Measurements from ENCODE around the gene PYDC1. TPM values are rescaled to one million over a fixed set of nuclear protein-coding genes. Genes with fewer than 3 reads are reported as not detected.
"Not testable (repeated sequence)": the region's sequence is repeated elsewhere in the genome, so short reads cannot be mapped to it uniquely, and the experiment has no call there.

The PYDC1 gene
- not detected in 2 replicates for total RNA-seq (2014; rRNA removed; shearing (Covaris generic))

DNA sequence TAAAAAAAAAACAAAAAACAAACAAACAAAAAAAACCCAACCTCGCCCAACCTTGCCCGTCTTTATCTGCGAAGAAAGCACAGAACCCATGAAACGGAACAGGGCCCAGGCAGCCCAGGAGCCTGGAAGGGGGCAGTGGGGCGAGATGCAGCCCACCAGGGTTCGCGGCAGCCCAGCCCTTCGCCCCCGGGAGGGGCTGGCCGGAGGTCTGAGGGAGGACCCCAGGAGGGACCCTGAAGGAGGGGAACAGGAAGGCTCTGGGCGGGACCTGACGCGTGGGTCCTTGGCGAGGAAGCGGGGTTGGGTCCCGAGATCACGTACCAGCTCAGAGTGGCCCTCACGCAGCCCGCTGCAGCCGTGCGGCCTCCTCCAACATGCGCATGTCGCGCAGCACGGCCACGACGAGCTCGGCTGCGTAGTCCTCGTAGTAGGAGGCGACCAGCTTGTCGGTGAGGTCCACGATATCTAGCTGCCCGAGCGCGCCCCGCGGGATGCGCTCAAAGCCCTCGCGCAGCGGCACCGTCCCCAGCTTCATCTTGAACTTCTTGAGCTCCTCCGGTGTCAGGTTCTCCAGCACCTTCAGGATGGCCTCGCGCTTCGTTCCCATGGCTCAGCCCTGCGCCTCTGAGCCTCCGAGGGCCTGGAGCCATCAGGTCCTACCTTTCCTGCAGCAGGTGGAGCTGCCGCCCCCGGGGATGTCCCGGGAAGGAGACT is at the start of gene PYDC1:
Gene PYDC1, minus strand, starts transcription at position 714 of the 714 bp plus-strand sequence. Its CDS starts 107 bp downstream, at position 607.
- Histone ChIP-seq H3K4me3 (peak within 1 kb of the TSS; percentile 79; the same call in 1 of the 2 replicates), H3K4me1 (peaks cover 12% of the 10 kb centered on the region), H3K27me3 (no peaks in the 10 kb centered on the region), H3K27ac (no peak within 1 kb of the TSS; the same call in 1 of the 2 replicates), H3K9me3 (replicated peaks) (no peaks in the 10 kb centered on the region), H3K36me3 (peaks cover 28% of the 10 kb centered on the region)
- no peak for DNase-seq

- Histone ChIP-seq H3K4me1 (no peaks in the 10 kb centered on the region), H3K27ac (no peak overlapping the region), H3K9me3 (replicated peaks) (no peaks in the 10 kb centered on the region), H3K27me3 (0 out of 2 replicates have a peak, but pooled peaks cover 3% of the 10 kb centered on the region), H3K36me3 (no peaks in the 10 kb centered on the region), H3K4me3 (no peak overlapping the region)
- DNase-seq = no peak
These were observed 48.7 kb upstream of the PYDC1 start for GRCh38 chr16:31265329-31266245.

DNA sequence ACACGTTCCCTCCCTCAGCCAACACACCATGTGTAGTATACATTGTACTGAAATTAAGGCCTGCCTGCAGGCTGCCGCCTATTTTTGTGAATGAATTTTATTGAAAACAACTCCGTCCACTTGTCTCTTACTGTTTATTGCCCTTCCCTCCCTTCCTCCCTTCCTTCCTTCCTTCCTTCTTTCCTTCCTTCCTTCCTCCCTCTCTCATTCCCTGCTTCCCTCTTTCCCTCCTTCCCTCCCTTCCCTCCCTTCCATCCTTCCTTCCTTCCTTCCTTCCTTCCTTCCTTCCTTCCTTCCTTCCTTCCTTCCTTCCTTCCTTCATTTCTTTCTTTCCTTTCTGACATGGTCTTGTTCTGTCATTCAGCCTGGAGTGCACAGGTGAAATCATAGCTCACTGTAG is 45.1 kb upstream of the PYDC1 start:
- H3K36me3 ChIP-seq = no peaks in the 10 kb centered on the region
- H3K4me1 ChIP-seq = no peaks in the 10 kb centered on the region
- DNase-seq = no peak
- no peak overlapping the region for H3K4me3 ChIP-seq
- 0 out of 2 replicates have a peak, but pooled peaks cover 7% of the 10 kb centered on the region for H3K27me3 ChIP-seq
- no peak overlapping the region for H3K27ac ChIP-seq
- no peaks in the 10 kb centered on the region for H3K9me3 ChIP-seq (replicated peaks)

- Histone ChIP-seq H3K36me3 (no peaks in the 10 kb centered on the region), H3K4me1 (no peaks in the 10 kb centered on the region), H3K27me3 (0 out of 2 replicates have a peak, but pooled peaks cover 7% of the 10 kb centered on the region), H3K9me3 (replicated peaks) (no peaks in the 10 kb centered on the region), H3K27ac (no peak overlapping the region), H3K4me3 (no peak overlapping the region)
- no peak for DNase-seq
These were observed 43.4 kb upstream of the PYDC1 start for GRCh38 chr16:31260136-31260931.

GRCh38 chr16:31258366-31258765 is 41.4 kb upstream of the PYDC1 start:
- no peaks in the 10 kb centered on the region for H3K4me1 ChIP-seq
- H3K4me3 ChIP-seq = no peak overlapping the region
- H3K27ac ChIP-seq = no peak overlapping the region
- no peaks in the 10 kb centered on the region for H3K36me3 ChIP-seq
- 0 out of 2 replicates have a peak, but pooled peaks cover 7% of the 10 kb centered on the region for H3K27me3 ChIP-seq
- no peaks in the 10 kb centered on the region for H3K9me3 ChIP-seq (replicated peaks)
- DNase-seq = no peak

DNA sequence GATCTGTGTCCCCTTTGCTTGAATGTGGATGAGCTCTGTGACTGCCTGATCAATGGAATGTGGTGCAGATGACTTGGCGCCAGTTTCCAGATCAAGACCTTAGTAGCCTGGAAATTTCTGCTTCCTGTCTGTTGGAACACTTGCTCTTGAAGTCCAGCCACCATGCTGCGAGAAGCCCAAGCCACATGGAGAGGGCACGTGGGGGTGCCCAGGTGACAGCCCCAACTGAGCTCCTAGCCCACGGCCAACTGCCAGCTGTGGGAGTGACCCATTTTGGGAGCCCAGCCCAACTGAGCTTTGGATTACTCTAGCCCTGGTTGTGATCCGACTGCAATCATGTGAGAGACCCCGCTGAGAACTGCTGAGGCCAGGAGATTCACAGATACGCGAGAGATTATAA is 39.5 kb upstream of the PYDC1 start:
- H3K4me1 ChIP-seq = no peaks in the 10 kb centered on the region
- H3K27ac ChIP-seq = no peak overlapping the region
- H3K36me3 ChIP-seq = no peaks in the 10 kb centered on the region
- H3K27me3 ChIP-seq = 0 out of 2 replicates have a peak, but pooled peaks cover 7% of the 10 kb centered on the region
- H3K9me3 ChIP-seq (replicated peaks) = no peaks in the 10 kb centered on the region
- no peak for DNase-seq
- H3K4me3 ChIP-seq = no peak overlapping the region

DNA sequence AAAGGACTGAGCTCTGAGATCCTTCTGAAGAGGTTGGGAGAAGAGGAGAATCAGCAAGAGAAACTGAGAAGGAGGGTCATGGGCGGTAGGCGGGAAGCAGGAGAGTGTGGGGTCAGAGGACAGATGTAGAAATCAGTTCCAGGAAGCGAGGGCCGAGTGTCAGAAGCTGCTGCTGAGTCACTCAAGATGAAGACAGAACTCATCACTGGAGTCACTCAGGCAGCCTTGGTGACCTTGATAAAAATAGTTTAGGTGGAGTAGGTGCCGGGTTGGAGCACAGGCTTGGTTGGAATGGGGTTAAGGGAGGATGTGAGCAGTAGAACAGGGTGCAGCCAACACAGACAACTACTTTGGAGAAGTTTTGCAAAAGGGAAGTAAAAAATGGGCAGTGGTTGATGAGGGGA is 36.7 kb upstream of the PYDC1 start:
- Histone ChIP-seq H3K27ac (no peak overlapping the region), H3K27me3 (no peaks in the 10 kb centered on the region), H3K9me3 (replicated peaks) (no peaks in the 10 kb centered on the region), H3K4me1 (no peaks in the 10 kb centered on the region), H3K4me3 (no peak overlapping the region), H3K36me3 (no peaks in the 10 kb centered on the region)
- no peak for DNase-seq

DNA sequence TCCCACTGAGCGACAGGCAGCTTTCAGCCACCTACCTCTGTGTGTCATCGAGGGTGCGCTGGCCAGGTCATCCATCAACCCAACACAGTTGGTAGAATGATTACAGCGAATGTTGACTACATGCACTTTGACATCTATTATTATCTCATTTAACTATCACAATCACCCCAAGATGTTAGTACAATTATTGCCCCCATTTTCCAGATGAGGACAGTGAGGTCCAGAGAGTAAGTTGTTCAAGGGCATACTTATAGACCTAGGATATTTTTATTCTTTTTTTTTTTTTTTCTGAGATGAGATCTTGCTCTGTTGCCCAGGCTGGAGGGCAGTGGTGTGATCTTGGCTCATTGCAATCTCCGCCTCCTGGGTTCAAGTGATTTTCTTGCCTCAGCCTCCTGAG is 34.5 kb upstream of the PYDC1 start:
- DNase-seq = no peak
- H3K36me3 ChIP-seq = no peaks in the 10 kb centered on the region
- no peak overlapping the region for H3K27ac ChIP-seq
- no peaks in the 10 kb centered on the region for H3K9me3 ChIP-seq (replicated peaks)
- no peak overlapping the region for H3K4me3 ChIP-seq
- H3K4me1 ChIP-seq = no peaks in the 10 kb centered on the region
- H3K27me3 ChIP-seq = no peaks in the 10 kb centered on the region

DNA sequence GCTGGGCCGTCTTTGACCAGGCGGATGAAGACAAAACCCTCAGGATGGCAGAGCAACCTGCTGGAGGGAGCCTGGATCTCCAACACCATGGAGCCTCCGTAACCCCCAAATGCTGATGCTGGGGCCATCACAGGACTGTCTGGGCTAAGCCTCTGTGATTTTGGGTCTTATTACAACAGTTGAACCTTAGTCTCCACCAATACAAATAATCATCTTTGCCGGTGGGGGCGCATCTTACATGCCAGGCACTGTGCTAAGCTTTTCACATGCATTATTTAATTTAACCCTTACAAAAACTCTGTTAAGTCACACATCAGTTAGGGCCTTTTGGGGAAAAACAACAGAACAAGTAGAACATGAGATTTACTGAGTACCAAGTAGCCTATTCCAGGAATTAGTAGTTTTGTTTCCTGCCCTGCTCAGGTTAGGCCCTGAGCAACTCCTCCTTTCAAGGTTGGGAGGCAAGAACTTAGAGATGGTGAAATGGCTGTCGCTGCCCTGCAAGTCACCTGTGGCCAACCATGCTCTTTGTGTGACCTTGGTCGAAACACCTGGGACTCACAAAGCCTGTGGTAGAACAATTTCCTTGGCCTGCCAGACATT is 33.9 kb upstream of the PYDC1 start:
- no peaks in the 10 kb centered on the region for H3K4me1 ChIP-seq
- no peaks in the 10 kb centered on the region for H3K27me3 ChIP-seq
- DNase-seq = no peak
- H3K4me3 ChIP-seq = no peak overlapping the region
- no peaks in the 10 kb centered on the region for H3K36me3 ChIP-seq
- no peak overlapping the region for H3K27ac ChIP-seq
- no peaks in the 10 kb centered on the region for H3K9me3 ChIP-seq (replicated peaks)

- no peak for DNase-seq
- H3K4me1 ChIP-seq = no peaks in the 10 kb centered on the region
- no peak overlapping the region for H3K4me3 ChIP-seq
- H3K27ac ChIP-seq = no peak overlapping the region
- H3K27me3 ChIP-seq = no peaks in the 10 kb centered on the region
- no peaks in the 10 kb centered on the region for H3K36me3 ChIP-seq
- H3K9me3 ChIP-seq (replicated peaks) = no peaks in the 10 kb centered on the region
These were observed 31.4 kb upstream of the PYDC1 start for GRCh38 chr16:31248344-31248743.

- Histone ChIP-seq H3K27me3 (no peaks in the 10 kb centered on the region), H3K36me3 (no peaks in the 10 kb centered on the region), H3K9me3 (replicated peaks) (no peaks in the 10 kb centered on the region), H3K4me3 (no peak overlapping the region), H3K4me1 (0 out of 2 replicates have a peak, but pooled peaks cover 4% of the 10 kb centered on the region), H3K27ac (no peak overlapping the region)
- no peak for DNase-seq
These were observed 29.4 kb upstream of the PYDC1 start for GRCh38 chr16:31246296-31246695.

DNA sequence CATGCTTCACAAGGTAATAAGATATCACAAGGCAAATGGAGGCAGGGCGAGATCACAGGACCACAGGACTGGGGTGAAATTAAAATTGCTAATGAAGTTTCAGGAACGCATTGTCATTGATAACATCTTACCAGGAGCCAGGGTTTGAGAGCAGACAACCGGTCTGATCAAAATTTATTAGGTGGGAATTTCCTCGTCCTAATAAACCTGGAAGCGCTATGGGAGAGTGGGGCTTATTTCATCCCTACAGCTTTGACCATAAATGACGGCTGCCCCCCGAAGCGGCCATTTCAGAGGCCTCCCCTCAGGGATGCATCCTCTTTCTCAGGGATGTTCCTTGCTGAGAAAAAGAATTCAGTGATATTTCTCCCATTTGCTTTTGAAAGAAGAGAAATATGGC is 28.7 kb upstream of the PYDC1 start:
- H3K36me3 ChIP-seq; DNase-seq; H3K4me3 ChIP-seq; H3K4me1 ChIP-seq; H3K27ac ChIP-seq; H3K9me3 ChIP-seq (replicated peaks); H3K27me3 ChIP-seq: not testable (repeated sequence)

- H3K4me3 ChIP-seq = no peak overlapping the region
- no peaks in the 10 kb centered on the region for H3K36me3 ChIP-seq
- H3K9me3 ChIP-seq (replicated peaks) = no peaks in the 10 kb centered on the region
- DNase-seq = no peak
- H3K27me3 ChIP-seq = no peaks in the 10 kb centered on the region
- H3K4me1 ChIP-seq = 0 out of 2 replicates have a peak, but pooled peaks cover 4% of the 10 kb centered on the region
- no peak overlapping the region for H3K27ac ChIP-seq
These were observed 27.1 kb upstream of the PYDC1 start for GRCh38 chr16:31243734-31244670.
